Neural cell (in vitro differentiated cells): Measurements from ENCODE around the gene MAGI1. TPM values are rescaled to one million over a fixed set of nuclear protein-coding genes. Genes with fewer than 3 reads are reported as not detected.

ENCODE experiments used
- H2AFZ ChIP-seq: fragments of 200-600, 300-800 bp; sonication (generic), shearing (Covaris generic); 2 replicates; pipeline ENCODE4 v1.6.0; 2014; ENCODE audit warnings: low read depth, mild to moderate bottlenecking, antibody characterized with exemption, low read length, moderate library complexity
- H3F3A ChIP-seq: fragments of 200-600 bp; shearing (Covaris generic); 2 replicates; pipeline ENCODE4 v1.6.1; 2016; ENCODE audit warnings: mild to moderate bottlenecking, moderate library complexity, mixed read lengths, antibody characterized with exemption, low read length; ENCODE audit not compliant: insufficient read depth, poor library complexity, severe bottlenecking
- H3K27ac ChIP-seq: fragments of 200-600, 300-800 bp; sonication (generic), shearing (Covaris generic); 2 replicates; pipeline ENCODE4 v1.5.1; 2014; ENCODE audit warnings: mild to moderate bottlenecking, low read length, moderate library complexity
- H3K27me3 ChIP-seq: fragments of 300-800, 200-600 bp; sonication (generic), shearing (Covaris generic); 2 replicates; pipeline ENCODE4 v1.6.0; 2014; ENCODE audit warnings: mild to moderate bottlenecking, low read depth, low read length, moderate library complexity; ENCODE audit not compliant: insufficient read depth
- H3K36me3 ChIP-seq: fragments of 300-800, 200-600 bp; sonication (generic), shearing (Covaris generic); 2 replicates; pipeline ENCODE4 v1.5.1; 2014; ENCODE audit warnings: mild to moderate bottlenecking, antibody characterized with exemption, low read length, moderate library complexity; ENCODE audit not compliant: insufficient read depth
- H3K4me2 ChIP-seq: fragments of 300-800, 200-600 bp; sonication (generic), shearing (Covaris generic); 2 replicates; pipeline ENCODE4 v1.6.0; 2014; ENCODE audit warnings: mild to moderate bottlenecking, low read length
- H3K4me3 ChIP-seq: fragments of 300-800, 200-600 bp; sonication (generic), shearing (Covaris generic); 2 replicates; pipeline ENCODE4 v1.5.1; 2014; ENCODE audit warnings: mild to moderate bottlenecking, low read length, moderate library complexity
- H3K79me2 ChIP-seq: fragments of 200-600 bp; shearing (Covaris generic); replicated peaks from 2 replicates; pipeline ENCODE4 v1.6.0; 2014; ENCODE audit warnings: mild to moderate bottlenecking, low read length, moderate library complexity; ENCODE audit not compliant: insufficient read depth
- H3K9ac ChIP-seq: fragments of 300-800, 200-600 bp; sonication (generic), shearing (Covaris generic); 2 replicates; pipeline ENCODE4 v1.6.1; 2016; ENCODE audit warnings: mild to moderate bottlenecking, low read length, mixed read lengths
- H3K9me2 ChIP-seq: fragments of 200-600 bp; shearing (Covaris generic); 2 replicates; pipeline ENCODE4 v1.6.1; 2016; ENCODE audit warnings: mild to moderate bottlenecking, low read length, mixed read lengths; ENCODE audit not compliant: insufficient read depth
- H3K9me3 ChIP-seq: fragments of 200-600, 300-800 bp; sonication (generic), shearing (Covaris generic); 2 replicates; pipeline ENCODE4 v1.6.1; 2016; ENCODE audit warnings: mild to moderate bottlenecking, mixed run types, low read length, moderate library complexity, mixed read lengths
- H4K20me1 ChIP-seq: fragments of 200-600 bp; shearing (Covaris generic); 2 replicates; pipeline ENCODE4 v1.6.1; 2016; ENCODE audit warnings: mild to moderate bottlenecking, mixed run types; ENCODE audit not compliant: insufficient read depth
- EP300 ChIP-seq: fragments of 450-650 bp; conservative IDR thresholded peaks from 2 replicates; pipeline ENCODE4 v1.6.1; 2014; ENCODE audit warnings: antibody characterized with exemption, mild to moderate bottlenecking, moderate library complexity; ENCODE audit not compliant: poor library complexity, severe bottlenecking
- EZH2 ChIP-seq: fragments of 200-600, 300-800 bp; shearing (Covaris generic), sonication (generic); IDR thresholded peaks from 2 replicates; pipeline ENCODE4 v1.6.1; 2014; ENCODE audit warnings: antibody characterized with exemption, low read length, borderline replicate concordance, mild to moderate bottlenecking; ENCODE audit not compliant: insufficient read depth, poor library complexity, severe bottlenecking
- MXI1 ChIP-seq: fragments of 450-650 bp; conservative IDR thresholded peaks from 2 replicates; pipeline ENCODE4 v1.6.1; 2014; ENCODE audit warnings: antibody characterized with exemption, mild to moderate bottlenecking; ENCODE audit not compliant: poor library complexity, severe bottlenecking
- RAD21 ChIP-seq: fragments of 450-650 bp; conservative IDR thresholded peaks from 2 replicates; pipeline ENCODE4 v1.6.1; 2014; ENCODE audit warnings: antibody characterized with exemption, mild to moderate bottlenecking, moderate library complexity
- SMC3 ChIP-seq: fragments of 450-650 bp; conservative IDR thresholded peaks from 2 replicates; pipeline ENCODE4 v1.6.1; 2014; ENCODE audit warnings: antibody characterized with exemption, mild to moderate bottlenecking, moderate library complexity; ENCODE audit not compliant: poor library complexity
- TAF1 ChIP-seq: IDR thresholded peaks from 2 replicates; pipeline ENCODE4 v1.6.1; 2012; ENCODE audit warnings: low read depth
- polyA plus RNA-seq: library from polyadenylated mRNA; depleted of rRNA; stranded (reverse); fragments of >200 nt; gene quantifications from 2 replicates; pipeline ENCODE4 v1.2.3, GENCODE V29; 2014
- TF ChIP-seq, protein P1 (sequence below): IDR thresholded peaks from 2 replicates; pipeline ENCODE4 v1.6.1; 2012; ENCODE audit warnings: borderline replicate concordance
- TF ChIP-seq, protein P2 (sequence below): fragments of 450-650 bp; IDR thresholded peaks from 2 replicates; pipeline ENCODE4 v1.5.1; 2014; ENCODE audit warnings: antibody characterized with exemption, mild to moderate bottlenecking, moderate library complexity; ENCODE audit not compliant: poor library complexity, severe bottlenecking

The MAGI1 gene
- polyA plus RNA-seq, 1 donor from 2014 or later = 44.7 TPM

GRCh38 chr3:65391068-65391467 lies 647.6 kb downstream of the MAGI1 start:
- no peak overlapping the region for H3K4me2 ChIP-seq
- no peaks in the 10 kb centered on the region for H4K20me1 ChIP-seq
- H3K27me3 ChIP-seq = no peaks in the 10 kb centered on the region
- peaks cover 12% of the 10 kb centered on the region for H3K36me3 ChIP-seq
- no peaks in the 10 kb centered on the region for H3F3A ChIP-seq
- H3K4me3 ChIP-seq = no peak overlapping the region
- no peaks in the 10 kb centered on the region for H3K79me2 ChIP-seq
- no peaks in the 10 kb centered on the region for H3K9me2 ChIP-seq
- H3K27ac ChIP-seq = no peak overlapping the region
- TF ChIP-seq, protein P1, sequence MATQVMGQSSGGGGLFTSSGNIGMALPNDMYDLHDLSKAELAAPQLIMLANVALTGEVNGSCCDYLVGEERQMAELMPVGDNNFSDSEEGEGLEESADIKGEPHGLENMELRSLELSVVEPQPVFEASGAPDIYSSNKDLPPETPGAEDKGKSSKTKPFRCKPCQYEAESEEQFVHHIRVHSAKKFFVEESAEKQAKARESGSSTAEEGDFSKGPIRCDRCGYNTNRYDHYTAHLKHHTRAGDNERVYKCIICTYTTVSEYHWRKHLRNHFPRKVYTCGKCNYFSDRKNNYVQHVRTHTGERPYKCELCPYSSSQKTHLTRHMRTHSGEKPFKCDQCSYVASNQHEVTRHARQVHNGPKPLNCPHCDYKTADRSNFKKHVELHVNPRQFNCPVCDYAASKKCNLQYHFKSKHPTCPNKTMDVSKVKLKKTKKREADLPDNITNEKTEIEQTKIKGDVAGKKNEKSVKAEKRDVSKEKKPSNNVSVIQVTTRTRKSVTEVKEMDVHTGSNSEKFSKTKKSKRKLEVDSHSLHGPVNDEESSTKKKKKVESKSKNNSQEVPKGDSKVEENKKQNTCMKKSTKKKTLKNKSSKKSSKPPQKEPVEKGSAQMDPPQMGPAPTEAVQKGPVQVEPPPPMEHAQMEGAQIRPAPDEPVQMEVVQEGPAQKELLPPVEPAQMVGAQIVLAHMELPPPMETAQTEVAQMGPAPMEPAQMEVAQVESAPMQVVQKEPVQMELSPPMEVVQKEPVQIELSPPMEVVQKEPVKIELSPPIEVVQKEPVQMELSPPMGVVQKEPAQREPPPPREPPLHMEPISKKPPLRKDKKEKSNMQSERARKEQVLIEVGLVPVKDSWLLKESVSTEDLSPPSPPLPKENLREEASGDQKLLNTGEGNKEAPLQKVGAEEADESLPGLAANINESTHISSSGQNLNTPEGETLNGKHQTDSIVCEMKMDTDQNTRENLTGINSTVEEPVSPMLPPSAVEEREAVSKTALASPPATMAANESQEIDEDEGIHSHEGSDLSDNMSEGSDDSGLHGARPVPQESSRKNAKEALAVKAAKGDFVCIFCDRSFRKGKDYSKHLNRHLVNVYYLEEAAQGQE = no peak
- no peak for TF ChIP-seq SMC3
- no peak for TF ChIP-seq EP300
- no peak for TF ChIP-seq MXI1
- TF ChIP-seq, protein P2, sequence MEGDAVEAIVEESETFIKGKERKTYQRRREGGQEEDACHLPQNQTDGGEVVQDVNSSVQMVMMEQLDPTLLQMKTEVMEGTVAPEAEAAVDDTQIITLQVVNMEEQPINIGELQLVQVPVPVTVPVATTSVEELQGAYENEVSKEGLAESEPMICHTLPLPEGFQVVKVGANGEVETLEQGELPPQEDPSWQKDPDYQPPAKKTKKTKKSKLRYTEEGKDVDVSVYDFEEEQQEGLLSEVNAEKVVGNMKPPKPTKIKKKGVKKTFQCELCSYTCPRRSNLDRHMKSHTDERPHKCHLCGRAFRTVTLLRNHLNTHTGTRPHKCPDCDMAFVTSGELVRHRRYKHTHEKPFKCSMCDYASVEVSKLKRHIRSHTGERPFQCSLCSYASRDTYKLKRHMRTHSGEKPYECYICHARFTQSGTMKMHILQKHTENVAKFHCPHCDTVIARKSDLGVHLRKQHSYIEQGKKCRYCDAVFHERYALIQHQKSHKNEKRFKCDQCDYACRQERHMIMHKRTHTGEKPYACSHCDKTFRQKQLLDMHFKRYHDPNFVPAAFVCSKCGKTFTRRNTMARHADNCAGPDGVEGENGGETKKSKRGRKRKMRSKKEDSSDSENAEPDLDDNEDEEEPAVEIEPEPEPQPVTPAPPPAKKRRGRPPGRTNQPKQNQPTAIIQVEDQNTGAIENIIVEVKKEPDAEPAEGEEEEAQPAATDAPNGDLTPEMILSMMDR = no peak
- TF ChIP-seq RAD21 = no peak
- no peak for TF ChIP-seq TAF1
- TF ChIP-seq EZH2 = no peak
- no peaks in the 10 kb centered on the region for H3K9me3 ChIP-seq
- no peak overlapping the region for H3K9ac ChIP-seq
- no peak overlapping the region for H2AFZ ChIP-seq

DNA sequence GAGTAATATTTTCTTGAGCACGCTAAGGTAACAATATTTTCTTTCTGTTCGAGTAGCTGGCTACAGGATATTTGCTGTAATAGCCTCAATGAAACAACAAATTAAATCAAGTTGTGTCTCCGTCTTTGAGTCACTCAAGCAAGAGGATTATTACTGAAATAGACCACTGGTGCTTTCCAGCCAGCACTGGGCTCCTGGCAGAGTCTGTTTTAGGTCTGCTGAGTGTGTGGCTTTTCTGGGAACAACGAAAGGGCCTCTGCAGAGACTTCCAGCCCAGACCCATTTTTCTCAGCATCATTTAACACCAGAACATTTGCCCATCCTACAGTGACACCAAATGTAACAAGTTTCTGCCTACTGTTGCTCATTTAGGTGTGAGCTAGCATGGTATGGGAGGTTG lies 652.9 kb downstream of the MAGI1 start:
- no peak overlapping the region for H3K4me3 ChIP-seq
- no peaks in the 10 kb centered on the region for H3K9me3 ChIP-seq
- no peak overlapping the region for H3K9ac ChIP-seq
- H3F3A ChIP-seq = no peaks in the 10 kb centered on the region
- no peaks in the 10 kb centered on the region for H3K27me3 ChIP-seq
- H3K36me3 ChIP-seq = peaks cover 13% of the 10 kb centered on the region
- H3K4me2 ChIP-seq = no peak overlapping the region
- no peaks in the 10 kb centered on the region for H3K9me2 ChIP-seq
- TF ChIP-seq RAD21 = no peak
- TF ChIP-seq, protein P1 = no peak
- no peak for TF ChIP-seq SMC3
- TF ChIP-seq TAF1 = no peak
- TF ChIP-seq, protein P2 = no peak
- H3K79me2 ChIP-seq = no peaks in the 10 kb centered on the region
- no peaks in the 10 kb centered on the region for H4K20me1 ChIP-seq
- H2AFZ ChIP-seq = no peak overlapping the region
- H3K27ac ChIP-seq = no peak overlapping the region
